ENCODE results near the gene PRTN3.
A peak's percentile ranks its signal among the peaks of the same experiment; 100 is the strongest.

PRTN3 gene

DNA sequence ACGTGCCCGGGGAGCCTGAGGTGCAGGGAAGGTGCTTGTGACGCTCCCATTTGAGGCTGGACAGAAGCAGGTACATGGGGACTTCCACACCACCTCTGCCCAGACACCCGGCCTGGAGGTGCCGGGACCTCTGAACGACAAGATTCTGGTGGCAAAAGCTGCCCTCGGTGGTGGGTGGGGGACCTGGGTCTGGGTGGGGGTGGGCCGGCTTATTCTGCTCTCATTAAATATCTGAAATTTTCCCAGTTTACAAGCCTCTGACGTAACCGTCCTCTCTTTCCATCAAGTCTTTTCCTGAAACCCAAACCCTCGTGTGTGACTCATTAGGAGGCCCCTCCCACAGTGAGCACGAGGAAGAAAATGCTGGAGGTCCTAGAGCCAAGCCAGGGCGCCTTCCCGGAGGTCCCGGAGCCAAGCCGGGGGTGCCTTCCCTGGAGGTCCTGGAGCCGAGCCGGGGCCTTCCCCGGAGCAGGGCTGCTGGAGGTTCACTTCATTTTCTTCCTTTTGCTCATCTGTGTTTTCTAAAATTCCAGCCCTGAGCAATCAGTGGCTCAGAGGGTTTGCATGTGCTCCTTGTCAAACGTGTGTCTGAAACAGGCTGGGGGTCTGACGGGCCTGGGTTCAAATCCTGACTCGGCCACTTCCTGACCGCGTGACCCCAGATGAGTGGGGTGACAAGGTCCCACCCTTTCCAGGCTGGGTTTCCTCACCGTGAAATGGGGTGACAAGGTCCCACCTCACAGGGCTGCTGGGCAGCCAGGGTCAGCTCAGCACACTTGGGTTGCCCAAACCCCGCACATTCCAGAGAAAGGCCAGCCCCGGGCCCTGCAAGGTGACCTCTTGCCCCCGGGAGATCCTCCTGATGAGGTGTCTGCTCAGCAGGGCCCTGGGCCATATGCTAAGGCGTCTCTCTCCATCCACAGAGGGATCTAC lies 28.7 kb downstream of the PRTN3 start:
- no peak overlapping the region for H3K4me3 ChIP-seq (ENCODE audit: control insufficient read depth, low read depth, low read length)
- TF ChIP-seq, protein P1, sequence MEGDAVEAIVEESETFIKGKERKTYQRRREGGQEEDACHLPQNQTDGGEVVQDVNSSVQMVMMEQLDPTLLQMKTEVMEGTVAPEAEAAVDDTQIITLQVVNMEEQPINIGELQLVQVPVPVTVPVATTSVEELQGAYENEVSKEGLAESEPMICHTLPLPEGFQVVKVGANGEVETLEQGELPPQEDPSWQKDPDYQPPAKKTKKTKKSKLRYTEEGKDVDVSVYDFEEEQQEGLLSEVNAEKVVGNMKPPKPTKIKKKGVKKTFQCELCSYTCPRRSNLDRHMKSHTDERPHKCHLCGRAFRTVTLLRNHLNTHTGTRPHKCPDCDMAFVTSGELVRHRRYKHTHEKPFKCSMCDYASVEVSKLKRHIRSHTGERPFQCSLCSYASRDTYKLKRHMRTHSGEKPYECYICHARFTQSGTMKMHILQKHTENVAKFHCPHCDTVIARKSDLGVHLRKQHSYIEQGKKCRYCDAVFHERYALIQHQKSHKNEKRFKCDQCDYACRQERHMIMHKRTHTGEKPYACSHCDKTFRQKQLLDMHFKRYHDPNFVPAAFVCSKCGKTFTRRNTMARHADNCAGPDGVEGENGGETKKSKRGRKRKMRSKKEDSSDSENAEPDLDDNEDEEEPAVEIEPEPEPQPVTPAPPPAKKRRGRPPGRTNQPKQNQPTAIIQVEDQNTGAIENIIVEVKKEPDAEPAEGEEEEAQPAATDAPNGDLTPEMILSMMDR (IDR thresholded peaks at IDR 0.05; ENCODE audit: control insufficient read depth, insufficient read depth, low read depth, low read length, missing control alignments) = no peak
- DNase-seq (ENCODE audit: low read depth) = peak; percentile 79

- no peak for DNase-seq (ENCODE audit: low read depth)
- TF ChIP-seq, protein P1 (IDR thresholded peaks at IDR 0.05; ENCODE audit: control insufficient read depth, insufficient read depth, low read depth, low read length, missing control alignments) = no peak
- no peak overlapping the region for H3K4me3 ChIP-seq (ENCODE audit: control insufficient read depth, low read depth, low read length)
Observed at GRCh38 chr19:870314-870713, 29.5 kb downstream of the PRTN3 start.

GRCh38 chr19:870963-871401 lies 30.2 kb downstream of the PRTN3 start:
- H3K4me3 ChIP-seq (ENCODE audit: control insufficient read depth, low read depth, low read length) = no peak overlapping the region
- no peak for DNase-seq (ENCODE audit: low read depth)
- TF ChIP-seq, protein P1 (IDR thresholded peaks at IDR 0.05; ENCODE audit: control insufficient read depth, insufficient read depth, low read depth, low read length, missing control alignments) = no peak

DNA sequence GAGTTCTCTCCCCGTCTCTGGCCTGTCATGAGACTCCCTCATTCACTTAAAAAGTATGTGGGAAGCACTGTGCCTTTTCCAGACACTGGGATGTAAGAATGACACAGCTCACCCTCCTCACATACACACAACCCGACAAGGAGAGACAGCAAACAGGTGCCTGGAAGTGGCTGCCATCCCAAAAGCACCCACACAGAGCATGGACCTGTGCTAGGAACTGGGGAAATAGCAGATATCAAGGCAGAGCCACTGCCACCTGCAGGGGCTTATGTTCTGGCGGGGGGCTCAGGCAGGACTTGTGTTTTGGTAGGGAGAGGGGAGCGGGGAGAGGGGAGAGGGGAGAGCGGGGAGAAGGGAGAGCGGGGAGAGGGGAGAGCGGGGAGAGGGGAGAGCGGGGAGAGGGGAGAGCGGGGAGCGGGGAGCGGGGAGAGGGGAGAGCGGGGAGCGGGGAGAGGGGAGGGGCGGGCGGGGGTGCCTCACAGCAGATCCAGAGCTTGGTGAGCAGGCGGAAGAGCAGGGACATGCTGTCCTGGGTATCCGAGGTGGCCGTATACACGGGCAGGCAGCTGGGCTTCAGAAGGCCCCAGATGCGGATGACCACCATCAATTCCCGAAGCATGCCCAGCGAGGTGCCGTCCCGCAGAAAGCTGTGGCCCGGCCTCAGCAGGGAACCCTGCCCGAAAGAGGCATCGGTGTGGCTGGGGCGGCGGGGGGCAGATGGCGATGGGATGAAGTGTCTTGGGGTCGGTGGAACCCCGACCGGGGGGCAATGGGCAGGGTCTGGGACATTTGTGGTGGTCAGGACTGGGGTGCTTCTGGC lies 30.9 kb downstream of the PRTN3 start:
- TF ChIP-seq, protein P1 (IDR thresholded peaks at IDR 0.05; ENCODE audit: control insufficient read depth, insufficient read depth, low read depth, low read length, missing control alignments) = no peak
- DNase-seq (ENCODE audit: low read depth) = no peak
- H3K4me3 ChIP-seq (ENCODE audit: control insufficient read depth, low read depth, low read length) = no peak overlapping the region

DNA sequence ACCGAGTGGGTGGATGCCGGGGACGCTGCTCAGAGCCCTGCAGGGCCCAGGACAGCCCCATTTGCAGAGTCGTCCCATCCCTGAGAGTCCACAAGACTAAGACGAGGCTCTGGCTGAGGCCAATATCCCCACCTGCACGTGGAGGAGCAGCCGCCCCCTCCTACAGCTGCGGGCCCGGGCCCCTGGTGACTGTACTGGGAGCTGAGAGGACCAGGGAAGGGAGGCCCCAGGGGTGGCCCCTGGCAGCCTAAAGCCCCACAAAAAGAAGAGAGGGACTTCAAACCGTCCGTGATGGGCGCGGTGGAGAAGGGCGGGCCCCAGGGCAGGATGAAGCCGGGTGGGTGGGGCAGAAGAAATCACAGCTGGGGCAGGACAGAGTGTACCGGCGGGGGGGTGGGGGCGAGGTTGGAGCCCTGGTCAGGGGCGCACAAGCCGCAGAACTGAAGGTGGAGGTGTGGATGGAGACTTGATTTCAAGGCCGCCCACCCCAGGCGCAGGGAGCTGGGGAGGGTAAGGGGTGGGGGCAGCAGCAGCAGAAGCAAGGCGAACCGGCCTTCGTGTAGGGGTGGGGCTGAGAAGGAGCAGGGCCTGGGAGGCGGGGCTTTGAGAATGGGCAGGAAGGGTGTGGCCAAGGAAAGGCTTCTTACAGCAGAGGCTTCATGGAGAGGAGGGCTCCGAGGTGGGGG lies 31.6 kb downstream of the PRTN3 start:
- TF ChIP-seq, protein P1 (IDR thresholded peaks at IDR 0.05; ENCODE audit: control insufficient read depth, insufficient read depth, low read depth, low read length, missing control alignments) = no peak

GRCh38 chr19:873084-873483 lies 32.3 kb downstream of the PRTN3 start:
- no peak overlapping the region for H3K4me3 ChIP-seq (ENCODE audit: control insufficient read depth, low read depth, low read length)
- DNase-seq (ENCODE audit: low read depth) = no peak
- TF ChIP-seq, protein P1 (IDR thresholded peaks at IDR 0.05; ENCODE audit: control insufficient read depth, insufficient read depth, low read depth, low read length, missing control alignments) = no peak

More for the DNA sequence above, 31.6 kb downstream of the PRTN3 start:
- no peak for DNase-seq (ENCODE audit: low read depth)
- H3K4me3 ChIP-seq (ENCODE audit: control insufficient read depth, low read depth, low read length) = no peak overlapping the region
